Activated CD4-positive, alpha-beta T cell treated with anti-CD3 and anti-CD28 coated beads, Interleukin-10, Interleukin-2, amounts not matched to agents 100 ng/mL and 50 ng/mL, durations not matched to agents 16 hours and 8 hours (primary cell): ENCODE measurements around the gene PCDHGA1.
"Not testable (repeated sequence)": the region's sequence is repeated elsewhere in the genome, so short reads cannot be mapped to it uniquely, and the experiment has no call there.

Experiments
- DNase-seq: peaks from one replicate; pipeline ENCODE4 v3.0.0-alpha.2; 2020

PCDHGA1 gene

DNA sequence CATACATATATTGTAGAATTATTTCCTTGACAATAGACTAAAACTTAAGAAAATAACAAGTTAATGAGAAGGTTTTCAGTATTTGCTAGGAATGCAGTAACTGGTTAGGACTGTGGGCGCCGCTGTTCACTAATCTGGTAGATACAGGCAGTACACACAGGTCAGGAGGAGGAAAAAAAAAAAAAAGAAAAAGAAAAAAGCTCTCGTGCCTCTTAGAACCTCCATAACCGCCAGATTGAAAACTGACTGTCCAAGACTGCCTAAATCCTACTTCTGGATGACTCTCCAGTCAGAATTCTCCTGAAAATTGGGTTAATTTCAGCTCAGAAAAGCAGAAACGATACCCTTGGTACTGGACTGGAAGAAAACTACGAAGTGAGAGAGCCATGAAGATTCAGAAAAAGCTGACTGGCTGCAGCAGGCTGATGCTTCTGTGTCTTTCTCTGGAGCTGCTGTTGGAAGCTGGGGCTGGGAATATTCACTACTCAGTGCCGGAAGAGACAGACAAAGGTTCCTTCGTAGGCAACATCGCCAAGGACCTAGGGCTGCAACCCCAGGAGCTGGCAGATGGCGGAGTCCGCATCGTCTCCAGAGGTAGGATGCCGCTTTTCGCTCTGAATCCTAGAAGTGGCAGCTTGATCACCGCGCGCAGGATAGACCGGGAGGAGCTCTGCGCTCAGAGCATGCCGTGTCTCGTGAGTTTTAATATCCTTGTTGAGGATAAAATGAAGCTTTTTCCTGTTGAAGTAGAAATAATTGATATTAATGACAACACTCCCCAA is at the start of gene PCDHGA1:
Gene PCDHGA1, plus strand, starts transcription at position 216 of the 782 bp plus-strand sequence.
- peak; percentile 16 for DNase-seq

DNA sequence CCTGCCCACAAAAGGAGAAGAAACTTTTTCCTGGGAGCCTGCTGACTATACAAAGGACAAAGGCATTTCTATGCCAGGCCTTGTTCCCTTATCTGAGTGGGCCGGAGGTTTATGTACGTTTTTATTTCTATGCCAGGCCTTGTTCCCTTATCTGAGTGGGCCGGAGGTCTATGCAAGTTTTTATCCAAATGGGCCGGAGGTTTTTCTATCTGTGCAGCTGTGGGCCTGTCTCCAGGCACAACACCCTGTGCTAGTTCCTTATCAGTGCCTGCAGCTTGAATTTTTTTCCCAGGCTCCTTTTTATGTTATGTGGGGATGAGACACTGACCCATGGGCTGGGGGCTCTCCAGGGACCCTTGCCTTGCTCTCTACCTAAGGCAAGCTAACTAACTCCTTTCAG is 31.9 kb upstream of the PCDHGA1 start:
- DNase-seq: no peak

DNA sequence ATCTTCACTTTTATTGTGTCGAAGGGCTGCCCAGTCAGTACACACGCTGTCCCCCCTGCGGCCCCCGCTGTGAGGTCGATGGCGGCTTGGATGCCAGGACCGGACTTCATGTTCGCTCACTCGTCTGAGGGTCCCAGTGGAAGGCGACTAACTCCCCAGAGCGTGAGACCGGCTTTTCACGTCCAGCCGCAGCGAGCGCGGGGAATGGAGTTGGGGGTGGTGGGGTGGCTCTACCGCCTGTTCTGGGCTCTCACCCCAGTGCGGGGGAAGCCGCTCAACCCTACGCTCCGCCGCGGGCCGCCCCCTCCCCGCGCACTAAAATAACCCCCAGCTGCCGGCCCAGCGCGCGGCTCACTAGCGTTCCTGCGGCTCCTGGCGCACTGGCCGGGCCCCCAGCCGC is 26.6 kb upstream of the PCDHGA1 start, which contains the start of gene SLC25A2:
Gene SLC25A2, minus strand, starts transcription at position 294 of the 400 bp plus-strand sequence. Its CDS starts 184 bp downstream, at position 110.
- no peak for DNase-seq

GRCh38 chr5:141306630-141307029 is 23.7 kb upstream of the PCDHGA1 start:
- DNase-seq: no peak

- no peak for DNase-seq
Measured at GRCh38 chr5:141313711-141314110, 16.6 kb upstream of the PCDHGA1 start.

DNA sequence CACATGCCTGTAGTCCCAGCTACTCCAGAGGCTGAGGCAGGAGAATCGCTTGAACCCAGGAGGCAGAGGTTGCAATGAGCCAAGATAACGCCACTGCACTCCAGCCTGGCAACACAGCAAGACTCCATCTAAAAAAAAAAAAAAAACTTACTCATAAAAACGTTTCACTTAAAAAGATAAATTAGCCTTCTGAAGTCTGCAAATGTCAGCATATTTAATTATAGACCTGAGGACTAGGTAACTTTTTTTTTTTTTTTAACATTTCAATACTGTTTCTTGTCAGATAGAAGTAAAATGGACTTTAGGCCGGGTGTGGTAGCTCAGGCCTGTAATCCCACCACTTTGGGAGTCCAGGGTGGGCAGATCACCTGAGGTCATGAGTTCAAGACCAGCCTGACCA is 13.4 kb upstream of the PCDHGA1 start:
- not testable (repeated sequence) for DNase-seq

DNA sequence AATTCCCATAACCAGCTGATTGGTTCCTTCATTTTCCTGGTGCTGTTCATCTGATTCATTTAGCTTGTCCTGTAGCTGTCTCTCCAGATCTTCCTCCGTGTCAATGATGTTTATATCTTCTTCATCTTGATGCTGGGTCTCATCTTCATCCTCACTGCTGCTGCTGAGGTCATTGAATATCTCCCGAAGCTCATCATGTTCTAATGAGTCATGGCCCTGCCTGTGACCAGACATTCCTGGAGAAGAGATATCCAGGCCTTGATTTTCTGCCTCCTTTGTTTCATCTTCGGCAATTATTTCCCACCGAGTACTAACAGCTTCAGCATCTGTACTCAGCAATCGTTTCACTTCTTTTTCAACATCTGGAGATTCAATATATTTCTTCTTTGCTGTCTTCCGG is 11.1 kb upstream of the PCDHGA1 start:
- no peak for DNase-seq

- no peak for DNase-seq
Measured at GRCh38 chr5:141319699-141320098, 10.6 kb upstream of the PCDHGA1 start.

DNA sequence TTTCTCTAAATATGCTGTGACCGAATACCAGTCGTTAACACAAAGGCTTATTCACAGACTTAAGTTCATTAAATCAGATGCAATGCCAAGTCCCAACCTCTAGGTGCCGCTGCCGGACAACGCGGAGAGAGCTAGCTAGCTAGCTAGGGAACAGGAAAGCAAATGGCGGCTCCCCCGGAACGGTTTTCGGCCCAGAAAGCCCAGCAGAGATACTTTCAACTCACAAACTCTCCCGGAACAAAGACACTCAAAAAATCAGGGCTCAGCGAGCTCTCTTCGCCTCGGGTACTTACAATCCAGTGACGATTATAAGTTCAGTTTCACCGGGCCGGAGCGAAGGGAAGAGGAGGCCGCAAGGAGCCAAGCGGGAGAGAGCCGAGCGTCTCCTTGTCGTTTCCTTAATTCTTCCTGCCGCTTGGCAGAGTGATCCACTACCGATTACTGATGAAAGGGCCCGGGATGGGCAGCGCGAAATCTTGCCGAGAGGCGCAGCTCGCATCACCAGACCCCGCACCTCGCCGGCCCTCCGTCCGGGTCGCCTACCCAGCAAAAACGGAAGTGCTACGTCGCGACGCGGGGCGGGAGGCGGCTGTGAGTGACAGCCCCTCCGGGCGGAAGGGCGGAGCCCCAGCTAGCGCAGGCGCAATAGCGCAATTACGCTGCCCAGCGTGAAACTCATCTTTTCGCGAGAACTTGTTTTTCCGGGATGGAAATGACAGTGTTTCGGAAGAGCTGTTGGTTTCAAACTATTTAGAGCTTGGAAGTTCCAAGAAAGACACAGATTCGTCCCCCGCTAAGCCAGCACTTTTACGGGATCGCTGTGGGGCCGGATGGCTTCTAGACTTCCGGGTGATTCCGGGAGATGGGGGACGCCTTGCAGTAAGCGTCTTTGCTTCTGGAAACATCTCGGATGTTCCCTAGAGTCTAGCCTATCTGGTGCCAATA is 9.8 kb upstream of the PCDHGA1 start, which contains the start of gene TAF7:
Gene TAF7, minus strand, starts transcription at position 560 of the 945 bp plus-strand sequence. CDS start 740 bp downstream, outside the sequence.
- DNase-seq: peak; percentile 95

DNA sequence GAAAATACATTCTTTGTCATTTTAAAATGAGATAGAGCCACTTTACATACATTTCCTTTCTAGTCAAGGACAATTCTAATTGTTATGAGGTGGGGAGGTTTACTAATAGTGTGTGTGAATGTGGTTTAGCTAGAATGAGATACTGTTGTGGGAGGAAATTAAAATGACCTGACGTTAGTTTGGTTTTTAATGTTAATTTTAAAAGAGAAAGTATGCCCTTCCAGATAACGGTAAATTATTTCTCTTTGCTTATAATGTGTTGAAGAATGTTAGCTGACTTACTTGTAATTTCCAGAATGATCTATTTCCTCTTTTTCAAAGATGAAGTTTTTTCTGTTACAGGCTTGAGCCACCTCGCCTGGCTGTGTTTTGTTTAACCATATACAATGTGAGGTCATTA is 8.1 kb upstream of the PCDHGA1 start:
- no peak for DNase-seq

GRCh38 chr5:141326088-141326854 is 4.0 kb upstream of the PCDHGA1 start:
- DNase-seq: peak; percentile 66

- DNase-seq: no peak
Measured at GRCh38 chr5:141328231-141328630, 2.1 kb upstream of the PCDHGA1 start.

GRCh38 chr5:141332571-141332970 is 2.3 kb downstream of the PCDHGA1 start:
- DNase-seq: not testable (repeated sequence)

DNA sequence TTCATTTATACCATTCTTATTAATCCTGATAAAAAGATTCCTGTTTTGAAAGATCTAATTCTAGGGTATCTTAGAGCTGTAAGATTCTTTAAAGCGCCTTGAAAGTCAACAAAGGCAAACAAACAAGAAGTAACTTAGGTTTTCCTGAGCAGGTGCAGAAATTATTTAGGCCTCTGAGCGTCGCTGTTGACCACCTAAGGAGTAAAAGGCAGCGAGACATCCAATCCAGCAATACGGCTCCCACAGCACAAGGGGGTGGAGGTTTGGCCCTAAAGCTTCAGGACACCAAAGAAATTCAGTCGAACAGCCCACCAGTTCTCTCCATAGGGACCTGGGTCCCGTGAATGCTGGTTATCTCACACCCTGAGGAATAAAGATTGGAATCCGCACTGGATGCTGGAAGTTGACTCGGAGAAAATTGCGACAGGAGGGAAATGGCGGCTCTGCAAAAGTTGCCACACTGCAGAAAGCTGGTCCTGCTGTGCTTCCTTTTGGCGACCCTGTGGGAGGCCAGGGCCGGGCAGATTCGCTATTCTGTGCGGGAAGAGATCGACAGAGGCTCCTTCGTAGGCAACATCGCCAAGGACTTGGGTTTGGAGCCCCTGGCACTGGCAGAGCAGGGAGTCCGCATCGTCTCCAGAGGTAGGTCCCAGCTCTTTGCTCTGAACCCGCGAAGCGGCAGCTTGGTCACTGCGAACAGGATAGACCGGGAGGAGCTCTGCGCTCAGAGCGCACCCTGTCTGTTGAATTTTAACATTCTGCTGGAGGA is 8.4 kb downstream of the PCDHGA1 start, which contains the start of gene PCDHGA2:
Gene PCDHGA2, plus strand, starts transcription at position 223 of the 769 bp plus-strand sequence.
- DNase-seq: peak; percentile 8

- not testable (repeated sequence) for DNase-seq
Measured at GRCh38 chr5:141340781-141341354, 10.6 kb downstream of the PCDHGA1 start.

DNA sequence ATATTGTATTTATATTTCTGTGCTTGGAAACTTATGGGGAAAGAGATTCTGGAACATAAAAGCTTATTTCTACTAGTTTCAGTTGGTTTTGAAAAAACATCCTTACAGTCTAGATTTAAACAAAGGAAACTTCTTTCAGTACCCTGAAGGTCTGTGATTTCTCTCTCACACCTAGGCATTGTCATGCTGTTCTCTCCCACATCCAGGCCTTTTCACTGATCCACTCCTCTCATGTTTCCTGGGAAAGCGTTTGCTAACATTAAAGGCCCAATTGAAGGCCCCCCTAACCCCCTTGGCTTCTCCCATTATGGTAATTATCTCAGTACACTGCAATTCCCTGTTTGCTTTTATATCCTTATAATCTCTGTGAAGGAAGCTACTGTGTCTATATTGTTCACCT is 12.5 kb downstream of the PCDHGA1 start:
- DNase-seq: no peak

GRCh38 chr5:141343242-141343952 is 13.1 kb downstream of the PCDHGA1 start, which contains the start of gene PCDHGA3:
TSS of gene PCDHGA3 (plus strand) at chr5:141343829. CDS start at chr5:141344034, 205 bp downstream.
- peak; percentile 25 for DNase-seq

DNA sequence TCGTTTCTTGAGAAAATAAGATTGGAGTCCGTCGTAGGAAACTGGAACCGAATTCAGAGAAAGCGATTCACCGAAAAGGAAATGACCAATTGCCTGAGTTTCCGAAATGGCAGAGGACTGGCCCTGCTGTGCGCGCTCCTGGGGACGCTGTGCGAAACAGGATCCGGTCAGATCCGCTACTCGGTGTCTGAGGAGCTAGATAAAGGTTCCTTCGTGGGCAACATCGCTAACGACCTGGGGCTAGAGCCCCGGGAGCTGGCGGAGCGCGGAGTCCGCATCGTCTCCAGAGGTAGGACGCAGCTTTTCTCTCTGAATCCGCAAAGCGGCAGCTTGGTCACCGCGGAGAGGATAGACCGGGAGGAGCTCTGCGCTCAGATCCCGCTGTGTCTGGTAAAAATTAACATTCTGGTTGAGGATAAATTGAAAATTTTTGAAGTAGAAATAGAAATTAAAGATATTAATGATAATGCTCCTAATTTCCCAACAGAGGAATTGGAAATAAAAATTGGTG is 13.7 kb downstream of the PCDHGA1 start:
- DNase-seq: no peak

GRCh38 chr5:141345327-141345726 is 15.0 kb downstream of the PCDHGA1 start:
- no peak for DNase-seq

GRCh38 chr5:141346017-141346416 is 15.7 kb downstream of the PCDHGA1 start:
- not testable (repeated sequence) for DNase-seq
